Measurements from ENCODE around the gene OR7G3.
A peak's percentile ranks its signal among the peaks of the same experiment; 100 is the strongest.

OR7G3 gene

GRCh38 chr19:9126900-9127405, at the start of gene OR7G3:
Gene OR7G3 (minus strand): TSS chr19:9126950. CDS start chr19:9126950, 0 bp downstream.
- H3K4me3 Mint-ChIP-seq: no peak within 1 kb of the TSS

GRCh38 chr19:9175326-9175725, 48.6 kb upstream of the OR7G3 start:
- ATAC-seq: no peak
- no peaks in the 10 kb centered on the region for H3K36me3 Mint-ChIP-seq (ENCODE audit: low read depth)

More at GRCh38 chr19:9126900-9127405, at the start of gene OR7G3:
- DNase-seq (no peak), ATAC-seq (no peak)
- H3K4me1 Mint-ChIP-seq: peaks cover 7% of the 10 kb centered on the region
- no peak within 1 kb of the TSS for H3K27ac Mint-ChIP-seq
- no peaks in the 10 kb centered on the region for H3K36me3 Mint-ChIP-seq (ENCODE audit: low read depth)
- peaks cover 24% of the 10 kb centered on the region for H3K27me3 Mint-ChIP-seq
- H3K9me3 Mint-ChIP-seq: no peaks in the 10 kb centered on the region

GRCh38 chr19:9171393-9171991, 44.7 kb upstream of the OR7G3 start:
- Mint-ChIP-seq H3K9me3 (peaks cover 7% of the 10 kb centered on the region), H3K27me3 (no peaks in the 10 kb centered on the region), H3K36me3 (ENCODE audit: low read depth) (peaks cover 12% of the 10 kb centered on the region), H3K4me1 (no peaks in the 10 kb centered on the region), H3K27ac (no peak overlapping the region), H3K4me3 (no peak overlapping the region)
- ATAC-seq (no peak), DNase-seq (no peak)

More at GRCh38 chr19:9175326-9175725, 48.6 kb upstream of the OR7G3 start:
- DNase-seq: no peak
- Mint-ChIP-seq H3K27ac (no peak overlapping the region), H3K4me3 (no peak overlapping the region), H3K4me1 (no peaks in the 10 kb centered on the region), H3K27me3 (peaks cover 3% of the 10 kb centered on the region), H3K9me3 (peaks cover 3% of the 10 kb centered on the region)

GRCh38 chr19:9166846-9167245, 40.1 kb upstream of the OR7G3 start:
- Mint-ChIP-seq H3K4me1 (no peaks in the 10 kb centered on the region), H3K36me3 (ENCODE audit: low read depth) (peaks cover 54% of the 10 kb centered on the region), H3K4me3 (no peak overlapping the region), H3K27ac (no peak overlapping the region), H3K27me3 (no peaks in the 10 kb centered on the region), H3K9me3 (peaks cover 16% of the 10 kb centered on the region)
- ATAC-seq: no peak
- no peak for DNase-seq

- ATAC-seq (no peak), DNase-seq (no peak)
- Mint-ChIP-seq H3K36me3 (ENCODE audit: low read depth) (peaks cover 70% of the 10 kb centered on the region), H3K27ac (no peak overlapping the region), H3K27me3 (no peaks in the 10 kb centered on the region), H3K9me3 (peaks cover 22% of the 10 kb centered on the region), H3K4me1 (no peaks in the 10 kb centered on the region), H3K4me3 (no peak overlapping the region)
These were observed 38.5 kb upstream of the OR7G3 start for GRCh38 chr19:9165261-9165660.

- peaks cover 3% of the 10 kb centered on the region for H3K4me1 Mint-ChIP-seq
- no peak overlapping the region for H3K4me3 Mint-ChIP-seq
- H3K9me3 Mint-ChIP-seq: peaks cover 30% of the 10 kb centered on the region
- ATAC-seq (no peak), DNase-seq (no peak)
- H3K27me3 Mint-ChIP-seq: no peaks in the 10 kb centered on the region
- peaks cover 93% of the 10 kb centered on the region for H3K36me3 Mint-ChIP-seq (ENCODE audit: low read depth)
- no peak overlapping the region for H3K27ac Mint-ChIP-seq
These were observed 34.7 kb upstream of the OR7G3 start for GRCh38 chr19:9161427-9161826.

GRCh38 chr19:9159891-9160290, 33.1 kb upstream of the OR7G3 start:
- H3K4me3 Mint-ChIP-seq: no peak overlapping the region
- peaks cover 25% of the 10 kb centered on the region for H3K9me3 Mint-ChIP-seq
- H3K36me3 Mint-ChIP-seq (ENCODE audit: low read depth): peaks cover 95% of the 10 kb centered on the region
- H3K27ac Mint-ChIP-seq: no peak overlapping the region
- ATAC-seq (no peak), DNase-seq (no peak)
- H3K27me3 Mint-ChIP-seq: no peaks in the 10 kb centered on the region
- peaks cover 15% of the 10 kb centered on the region for H3K4me1 Mint-ChIP-seq

- Mint-ChIP-seq H3K4me1 (peaks cover 33% of the 10 kb centered on the region), H3K27ac (no peak overlapping the region), H3K4me3 (no peak overlapping the region), H3K9me3 (peaks cover 22% of the 10 kb centered on the region), H3K36me3 (ENCODE audit: low read depth) (peaks cover 95% of the 10 kb centered on the region), H3K27me3 (no peaks in the 10 kb centered on the region)
- ATAC-seq (no peak), DNase-seq (no peak)
These were observed 29.6 kb upstream of the OR7G3 start for GRCh38 chr19:9156304-9156703.

GRCh38 chr19:9155591-9155990, 28.8 kb upstream of the OR7G3 start:
- ATAC-seq (no peak), DNase-seq (no peak)
- peak overlapping the region; percentile 57 for H3K27ac Mint-ChIP-seq
- H3K36me3 Mint-ChIP-seq (ENCODE audit: low read depth): peaks cover 95% of the 10 kb centered on the region
- peaks cover 26% of the 10 kb centered on the region for H3K9me3 Mint-ChIP-seq
- H3K4me1 Mint-ChIP-seq: peaks cover 40% of the 10 kb centered on the region
- H3K27me3 Mint-ChIP-seq: no peaks in the 10 kb centered on the region
- H3K4me3 Mint-ChIP-seq: no peak overlapping the region

- H3K36me3 Mint-ChIP-seq (ENCODE audit: low read depth): peaks cover 95% of the 10 kb centered on the region
- H3K4me3 Mint-ChIP-seq: no peak overlapping the region
- no peak overlapping the region for H3K27ac Mint-ChIP-seq
- peaks cover 23% of the 10 kb centered on the region for H3K9me3 Mint-ChIP-seq
- no peak for DNase-seq
- ATAC-seq: no peak
- H3K27me3 Mint-ChIP-seq: no peaks in the 10 kb centered on the region
- H3K4me1 Mint-ChIP-seq: peaks cover 71% of the 10 kb centered on the region
These were observed 24.6 kb upstream of the OR7G3 start for GRCh38 chr19:9151367-9151766.

GRCh38 chr19:9150650-9151049, 23.9 kb upstream of the OR7G3 start:
- no peak for DNase-seq
- Mint-ChIP-seq H3K4me3 (no peak overlapping the region), H3K27me3 (no peaks in the 10 kb centered on the region), H3K4me1 (peaks cover 66% of the 10 kb centered on the region), H3K27ac (peak overlapping the region; percentile 6), H3K9me3 (peaks cover 24% of the 10 kb centered on the region), H3K36me3 (ENCODE audit: low read depth) (peaks cover 92% of the 10 kb centered on the region)
- no peak for ATAC-seq

- Mint-ChIP-seq H3K27me3 (no peaks in the 10 kb centered on the region), H3K36me3 (ENCODE audit: low read depth) (peaks cover 92% of the 10 kb centered on the region), H3K4me3 (no peak overlapping the region), H3K27ac (peak overlapping the region; percentile 6), H3K9me3 (peaks cover 28% of the 10 kb centered on the region), H3K4me1 (peaks cover 64% of the 10 kb centered on the region)
- no peak for DNase-seq
- no peak for ATAC-seq
These were observed 23.2 kb upstream of the OR7G3 start for GRCh38 chr19:9149997-9150396.

- no peak for ATAC-seq
- peaks cover 92% of the 10 kb centered on the region for H3K36me3 Mint-ChIP-seq (ENCODE audit: low read depth)
- peaks cover 66% of the 10 kb centered on the region for H3K4me1 Mint-ChIP-seq
- H3K27me3 Mint-ChIP-seq: no peaks in the 10 kb centered on the region
- no peak overlapping the region for H3K4me3 Mint-ChIP-seq
- H3K9me3 Mint-ChIP-seq: peaks cover 40% of the 10 kb centered on the region
- H3K27ac Mint-ChIP-seq: no peak overlapping the region
- no peak for DNase-seq
These were observed 21.9 kb upstream of the OR7G3 start for GRCh38 chr19:9148697-9149096.

- Mint-ChIP-seq H3K27me3 (no peaks in the 10 kb centered on the region), H3K4me3 (no peak overlapping the region), H3K4me1 (peaks cover 71% of the 10 kb centered on the region), H3K27ac (no peak overlapping the region), H3K9me3 (peaks cover 37% of the 10 kb centered on the region), H3K36me3 (ENCODE audit: low read depth) (peaks cover 89% of the 10 kb centered on the region)
- DNase-seq (no peak), ATAC-seq (no peak)
These were observed 20.1 kb upstream of the OR7G3 start for GRCh38 chr19:9146882-9147281.

- Mint-ChIP-seq H3K36me3 (ENCODE audit: low read depth) (peaks cover 77% of the 10 kb centered on the region), H3K27me3 (no peaks in the 10 kb centered on the region), H3K9me3 (peaks cover 22% of the 10 kb centered on the region), H3K4me1 (peaks cover 64% of the 10 kb centered on the region), H3K4me3 (no peak overlapping the region), H3K27ac (no peak overlapping the region)
- DNase-seq (no peak), ATAC-seq (no peak)
These were observed 18.2 kb upstream of the OR7G3 start for GRCh38 chr19:9144920-9145319.

Measured in activated naive CD8-positive, alpha-beta T cell treated with anti-CD3 and anti-CD28 coated beads, Interleukin-2, amount 50 U/mL, for 24 hours (primary cell).